Measurements from ENCODE around the gene CMIP.

CMIP gene

DNA sequence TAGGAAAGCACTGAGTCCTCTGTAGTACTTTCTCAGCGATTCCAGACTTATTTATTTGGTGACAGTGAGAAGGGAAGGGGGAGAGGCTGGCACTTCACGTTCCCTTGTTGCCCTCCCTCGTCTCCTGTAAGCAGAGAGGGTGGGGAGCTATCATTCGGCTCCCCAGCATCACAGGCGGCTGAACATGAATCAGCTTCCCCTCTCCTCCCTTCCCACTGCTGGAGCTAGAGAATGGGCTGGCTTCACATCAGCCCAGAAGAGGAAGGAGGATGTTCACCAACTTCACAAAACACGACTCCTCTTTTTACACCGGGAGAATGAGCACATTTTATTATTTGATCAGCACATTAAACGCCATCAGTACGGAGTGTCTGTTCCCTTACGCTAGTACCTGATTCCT, 6.7 kb upstream of the CMIP start:
- CTCF ChIA-PET: no interaction called here
- POLR2A ChIA-PET: no interaction called here
- DNase-seq (ENCODE audit: extremely low spot score): no peak
- no peak for TF ChIP-seq TARDBP (IDR thresholded peaks at IDR 0.05)
- TF ChIP-seq NFRKB (IDR thresholded peaks at IDR 0.05): no peak
- TF ChIP-seq ELF4 (IDR thresholded peaks at IDR 0.05): no peak

DNA sequence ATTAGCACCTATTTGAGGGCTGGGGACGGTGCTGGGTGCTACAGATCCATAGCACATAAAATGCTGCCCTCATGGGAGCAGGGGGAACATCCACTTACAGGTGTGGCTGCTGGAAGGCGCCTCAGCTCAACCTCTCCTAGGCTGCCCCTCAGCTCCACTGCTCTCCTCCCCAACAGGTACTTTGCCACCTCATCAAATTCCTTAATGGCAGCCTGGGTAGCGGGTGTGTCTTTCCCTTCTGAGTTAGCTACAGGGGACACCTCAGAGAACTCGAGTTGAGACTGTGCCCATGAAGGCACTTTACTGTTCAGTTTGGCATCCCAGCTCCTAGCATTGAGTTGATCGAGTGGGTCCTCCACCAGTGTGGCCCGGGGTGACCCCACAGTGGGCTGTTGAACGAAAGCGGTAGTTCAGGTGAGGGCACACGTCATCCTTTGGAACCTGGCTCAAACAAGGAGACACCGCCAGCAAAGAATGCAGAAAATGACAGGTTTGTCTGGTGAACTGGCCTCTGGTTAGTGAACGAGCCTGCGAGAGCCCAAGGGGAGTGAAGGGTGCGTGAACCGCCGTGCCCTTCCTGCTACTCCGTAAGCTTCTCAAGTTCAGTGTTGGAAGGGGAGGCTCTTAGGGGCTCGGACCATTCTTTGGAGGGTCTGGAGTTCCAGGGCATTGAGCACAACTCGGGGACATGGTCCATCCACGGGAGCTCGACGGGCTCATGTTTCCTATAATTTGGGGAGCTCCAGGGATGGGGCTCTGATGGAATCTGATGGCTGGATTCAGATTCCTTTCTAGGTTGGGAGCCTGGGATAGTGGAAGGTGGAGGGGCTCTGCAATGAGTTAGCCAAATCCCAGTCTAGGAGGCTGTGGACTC, 3.5 kb upstream of the CMIP start:
- no peak for DNase-seq (ENCODE audit: extremely low spot score)
- CTCF ChIA-PET: no interaction called here
- TF ChIP-seq FOXM1 (IDR thresholded peaks at IDR 0.05; ENCODE audit: borderline replicate concordance) (no peak), SP1 (IDR thresholded peaks at IDR 0.05) (no peak), SUZ12 (IDR thresholded peaks at IDR 0.05) (no peak), FOXA1 (IDR thresholded peaks at IDR 0.05) (no peak), CTBP1 (IDR thresholded peaks at IDR 0.05; ENCODE audit: borderline replicate concordance) (no peak), FOXK2 (IDR thresholded peaks at IDR 0.05) (no peak), L3MBTL2 (conservative IDR thresholded peaks at IDR 0.05) (no peak), NFRKB (IDR thresholded peaks at IDR 0.05) (no peak), ELF4 (IDR thresholded peaks at IDR 0.05) (no peak), ARNT (IDR thresholded peaks at IDR 0.05) (no peak), ZNF384 (IDR thresholded peaks at IDR 0.05) (no peak), HDGF (IDR thresholded peaks at IDR 0.05; ENCODE audit: borderline replicate concordance) (no peak), TARDBP (IDR thresholded peaks at IDR 0.05) (no peak), LEF1 (IDR thresholded peaks at IDR 0.05; ENCODE audit: borderline replicate concordance) (no peak), BHLHE40 (IDR thresholded peaks at IDR 0.05; ENCODE audit: borderline replicate concordance) (no peak)
- TF ChIP-seq, protein P1, sequence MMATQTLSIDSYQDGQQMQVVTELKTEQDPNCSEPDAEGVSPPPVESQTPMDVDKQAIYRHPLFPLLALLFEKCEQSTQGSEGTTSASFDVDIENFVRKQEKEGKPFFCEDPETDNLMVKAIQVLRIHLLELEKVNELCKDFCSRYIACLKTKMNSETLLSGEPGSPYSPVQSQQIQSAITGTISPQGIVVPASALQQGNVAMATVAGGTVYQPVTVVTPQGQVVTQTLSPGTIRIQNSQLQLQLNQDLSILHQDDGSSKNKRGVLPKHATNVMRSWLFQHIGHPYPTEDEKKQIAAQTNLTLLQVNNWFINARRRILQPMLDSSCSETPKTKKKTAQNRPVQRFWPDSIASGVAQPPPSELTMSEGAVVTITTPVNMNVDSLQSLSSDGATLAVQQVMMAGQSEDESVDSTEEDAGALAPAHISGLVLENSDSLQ (IDR thresholded peaks at IDR 0.05): no peak
- POLR2A ChIA-PET: no interaction called here

DNA sequence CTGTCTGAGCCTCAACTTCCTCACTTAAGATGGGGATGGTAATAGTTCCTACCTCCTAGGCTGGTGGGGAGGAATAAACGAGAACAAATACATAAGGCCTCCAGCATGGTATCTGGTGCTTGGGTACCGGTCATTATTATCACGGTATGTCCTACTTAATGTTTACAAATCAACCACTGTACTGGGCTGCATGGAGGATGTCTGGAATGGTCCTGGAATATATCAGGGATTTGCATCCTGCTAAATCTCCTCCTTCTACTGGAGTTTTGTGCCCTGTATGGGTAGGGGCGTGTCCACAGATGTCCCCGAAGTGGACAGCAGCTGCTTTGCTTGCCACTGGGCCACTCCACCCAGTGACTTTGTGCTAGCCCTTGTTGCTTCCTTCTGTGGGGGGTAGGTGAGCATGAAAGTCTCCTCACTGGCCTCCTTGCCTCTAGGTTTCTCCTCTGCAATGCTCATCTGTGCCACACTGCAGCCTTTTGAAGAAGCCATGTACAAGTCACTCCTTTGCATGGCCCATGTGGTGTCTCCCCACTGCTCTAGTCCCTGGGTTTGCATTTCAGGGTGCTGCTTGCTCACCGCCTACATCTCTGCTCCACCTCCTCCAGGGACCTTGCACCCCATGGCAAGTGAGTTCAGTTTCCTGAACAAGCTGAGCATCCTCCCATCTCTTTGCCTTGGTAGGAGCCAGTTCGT, 2.2 kb upstream of the CMIP start:
- CTCF ChIA-PET: no interaction called here
- TF ChIP-seq BHLHE40 (IDR thresholded peaks at IDR 0.05; ENCODE audit: borderline replicate concordance) (no peak), SUZ12 (IDR thresholded peaks at IDR 0.05) (no peak), L3MBTL2 (conservative IDR thresholded peaks at IDR 0.05) (no peak), HDGF (IDR thresholded peaks at IDR 0.05; ENCODE audit: borderline replicate concordance) (no peak), FOXA1 (IDR thresholded peaks at IDR 0.05) (no peak), CTBP1 (IDR thresholded peaks at IDR 0.05; ENCODE audit: borderline replicate concordance) (no peak), TARDBP (IDR thresholded peaks at IDR 0.05) (no peak), FOXK2 (IDR thresholded peaks at IDR 0.05) (no peak), ZNF384 (IDR thresholded peaks at IDR 0.05) (no peak)
- TF ChIP-seq, protein P1 (IDR thresholded peaks at IDR 0.05): no peak
- DNase-seq (ENCODE audit: extremely low spot score): no peak
- POLR2A ChIA-PET: no interaction called here

DNA sequence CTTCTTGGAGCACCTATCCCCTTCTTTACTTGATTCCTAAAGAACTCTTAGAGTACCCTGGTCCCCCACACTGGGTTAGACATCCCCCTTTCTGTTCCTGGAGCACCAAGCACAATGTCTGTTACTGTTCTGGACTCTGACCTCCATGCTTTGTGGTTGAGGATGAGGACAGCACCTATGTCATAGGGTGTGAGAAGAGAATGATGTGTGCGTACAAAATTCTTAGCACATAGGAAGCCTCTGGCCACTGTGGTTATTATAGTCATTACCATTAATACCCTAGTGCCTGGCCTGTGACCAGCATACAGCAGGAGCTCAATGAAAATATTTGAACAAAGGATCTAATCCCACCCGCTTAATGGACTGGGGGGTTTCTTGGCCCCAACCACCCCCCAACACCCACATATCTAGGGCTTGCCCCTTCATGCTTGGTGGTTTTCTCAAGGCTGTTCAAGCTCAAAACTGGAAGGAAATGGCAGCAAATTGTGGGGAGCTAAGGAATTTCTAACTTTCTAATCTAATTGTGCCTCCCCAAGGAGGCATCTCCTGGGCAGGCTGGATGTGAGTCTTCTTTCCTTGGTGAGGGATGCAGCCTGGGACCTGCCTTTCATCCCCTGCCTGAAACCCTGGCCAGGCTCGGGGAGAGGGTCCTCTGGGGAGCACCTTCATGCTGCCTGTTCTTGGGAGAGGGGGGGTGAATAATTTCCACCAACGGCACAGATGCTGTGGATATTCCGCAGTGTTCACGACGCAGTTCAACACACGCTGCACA, 1.5 kb upstream of the CMIP start:
- ChIA-PET POLR2A (no interaction called here), CTCF (no interaction called here)

DNA sequence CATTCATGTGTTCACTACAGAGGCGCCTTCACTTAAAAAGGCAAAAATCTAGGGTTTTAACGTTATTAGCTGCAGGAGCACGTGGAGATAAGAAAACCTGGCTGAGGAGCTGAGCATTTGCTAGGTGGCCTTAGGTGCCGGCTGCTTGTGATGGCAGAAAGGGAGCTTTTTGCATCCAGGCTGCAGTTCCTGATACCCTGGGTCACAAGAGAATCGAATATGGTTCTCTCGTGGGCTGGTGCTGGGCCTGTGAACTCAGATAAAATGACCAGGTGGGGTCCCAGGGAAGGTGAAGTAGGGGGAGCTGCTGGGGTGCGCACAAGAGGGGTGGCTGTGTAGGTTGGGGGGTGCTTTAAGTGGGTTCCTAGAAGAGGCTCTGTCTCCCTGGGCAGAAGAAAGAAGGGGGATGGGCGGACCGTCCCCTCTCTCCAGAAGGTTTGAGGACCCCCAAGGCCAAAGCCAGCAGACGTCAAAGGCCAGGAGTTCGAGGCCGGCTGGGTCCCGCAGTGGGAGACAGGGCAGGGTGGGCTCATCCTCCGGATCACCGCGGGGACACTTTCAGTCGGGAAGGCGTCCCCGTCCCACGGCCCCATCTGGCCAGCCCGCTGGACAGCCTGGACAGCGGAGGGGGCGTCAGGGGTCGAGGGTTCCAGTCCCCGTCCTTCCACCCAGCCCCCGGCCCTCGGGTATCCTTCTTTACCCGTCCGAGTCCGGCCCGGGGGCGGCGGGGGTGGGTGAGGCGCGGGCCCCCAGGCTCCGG, 740 bp upstream of the CMIP start:
- POLR2A ChIA-PET: no interaction called here
- no peak for DNase-seq (ENCODE audit: extremely low spot score)
- TF ChIP-seq ELF4 (IDR thresholded peaks at IDR 0.05): no peak
- TF ChIP-seq ARNT (IDR thresholded peaks at IDR 0.05): no peak
- CTCF ChIA-PET: no interaction called here

More for the DNA sequence above, 1.5 kb upstream of the CMIP start:
- no peak for DNase-seq (ENCODE audit: extremely low spot score)
- TF ChIP-seq ZNF384 (IDR thresholded peaks at IDR 0.05): no peak
- TF ChIP-seq SP1 (IDR thresholded peaks at IDR 0.05): no peak
- TF ChIP-seq, protein P1 (IDR thresholded peaks at IDR 0.05): no peak
- no peak for TF ChIP-seq SUZ12 (IDR thresholded peaks at IDR 0.05)
- no peak for TF ChIP-seq LEF1 (IDR thresholded peaks at IDR 0.05; ENCODE audit: borderline replicate concordance)
